Measurements from ENCODE around the gene ATRN.

DNA sequence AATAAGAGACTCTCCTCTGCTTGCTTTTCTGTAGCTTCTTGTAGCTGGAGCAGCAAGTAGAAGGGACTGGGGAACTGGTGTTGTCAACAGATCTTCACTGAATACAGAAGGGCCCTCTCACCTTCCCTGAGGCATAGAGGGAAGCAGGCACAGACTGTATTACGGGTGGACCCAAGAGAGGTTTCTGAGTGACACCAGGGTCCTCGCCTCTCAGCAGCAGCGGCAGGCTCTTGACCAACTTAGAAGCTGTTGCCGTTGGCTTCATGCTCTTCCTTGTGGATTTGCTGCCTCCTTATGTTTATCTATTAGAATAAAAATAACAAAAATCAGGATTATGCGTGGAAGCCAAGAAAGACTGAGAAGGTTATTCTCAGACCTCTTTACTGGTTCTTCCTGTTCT, 160.7 kb downstream of the ATRN start:
- TF ChIP-seq YY1 (IDR thresholded peaks at IDR 0.05; ENCODE audit: insufficient read depth, insufficient read length) (no peak), ZNF274 (IDR thresholded peaks at IDR 0.05; ENCODE audit: low read depth, low read length) (no peak), SUZ12 (IDR thresholded peaks at IDR 0.05; ENCODE audit: extremely low read depth, insufficient read depth, insufficient read length) (no peak)
